ENCODE measurements around the gene SLC31A1.
"Not testable (repeated sequence)": the region's sequence is repeated elsewhere in the genome, so short reads cannot be mapped to it uniquely, and the experiment has no call there.

Gene SLC31A1

GRCh38 chr9:113220467-113221002 is 809 bp upstream of the SLC31A1 start:
- DNase-seq (ENCODE audit: low read depth in 2 of 2), result no peak

DNA sequence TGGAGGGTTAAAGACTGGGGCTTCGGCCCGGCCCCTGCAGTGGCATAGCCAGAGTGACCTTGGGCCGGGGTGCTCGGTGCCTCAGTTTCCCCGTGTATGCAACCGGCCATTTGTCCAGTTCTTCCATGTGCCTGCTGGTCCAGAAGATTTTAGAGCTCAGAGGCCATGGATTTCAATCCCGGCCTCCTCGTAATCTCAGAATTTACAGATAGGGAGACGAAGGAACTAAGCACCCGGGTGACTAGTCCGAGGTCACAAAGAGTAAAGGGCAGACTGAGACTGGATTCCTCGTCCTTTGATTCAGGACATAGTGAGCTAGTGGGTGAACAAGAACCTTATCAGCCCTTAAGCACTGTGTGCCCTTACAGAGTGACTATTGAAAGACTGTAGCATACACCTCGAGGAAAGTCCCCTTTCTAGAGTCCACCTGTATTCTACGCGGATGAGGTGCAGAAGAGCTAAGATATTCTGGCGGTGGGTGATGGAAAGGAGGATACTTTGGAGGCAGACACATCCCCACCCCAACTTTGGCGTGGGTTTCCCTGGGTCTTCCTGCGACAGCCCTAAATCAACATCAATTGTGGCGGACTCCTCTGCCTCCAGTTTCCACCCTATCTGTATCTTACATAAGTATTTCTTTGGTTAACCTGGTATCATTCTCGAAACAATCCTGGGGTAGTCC is 597 bp downstream of the SLC31A1 start:
- no peak for DNase-seq (ENCODE audit: low read depth in 2 of 2)

GRCh38 chr9:113222482-113222841 is 1.1 kb downstream of the SLC31A1 start:
- no peak for DNase-seq (ENCODE audit: low read depth in 2 of 2)

DNA sequence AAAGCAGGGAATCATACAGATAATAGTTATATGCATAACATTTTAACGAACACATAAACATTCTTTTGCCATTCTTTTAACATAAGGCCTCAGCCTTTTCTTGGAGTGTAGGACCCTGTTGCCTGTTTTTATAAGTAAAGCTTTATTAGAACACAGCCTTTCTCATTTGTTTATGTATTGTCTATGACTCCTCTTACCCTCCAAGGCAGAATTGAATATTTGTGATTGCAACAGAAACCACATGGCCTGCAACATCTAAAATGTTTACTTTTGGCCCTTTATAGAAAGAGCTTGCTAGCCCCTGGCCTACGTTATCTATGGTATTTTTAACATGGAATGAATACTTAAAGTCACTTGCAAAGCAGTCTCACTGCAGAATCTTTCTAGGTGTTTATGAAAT is 2.6 kb downstream of the SLC31A1 start:
- no peak for DNase-seq (ENCODE audit: low read depth in 2 of 2)

- no peak for DNase-seq (ENCODE audit: low read depth in 2 of 2)
Measured at GRCh38 chr9:113227436-113227835, 6.1 kb downstream of the SLC31A1 start.

- DNase-seq (ENCODE audit: low read depth in 2 of 2), result no peak
Measured at GRCh38 chr9:113228130-113228665, 6.9 kb downstream of the SLC31A1 start.

DNA sequence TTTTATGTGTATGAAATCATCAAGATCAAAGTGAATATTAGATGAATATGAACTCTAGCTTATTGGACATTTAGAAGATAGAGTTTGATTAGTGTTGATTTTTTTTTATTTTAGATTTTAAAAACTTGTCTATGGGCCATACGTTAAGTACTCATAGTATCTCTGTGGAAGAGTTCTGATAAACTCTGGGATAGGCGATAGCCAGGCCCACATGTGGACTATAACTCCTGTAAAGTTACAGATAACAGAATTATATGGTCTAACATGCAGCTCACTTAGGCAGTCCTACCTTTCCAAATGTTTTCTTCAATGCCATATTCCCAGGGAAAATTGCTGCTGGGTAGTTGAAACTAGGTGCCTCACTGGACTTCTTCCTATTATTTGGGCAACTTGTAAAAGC is 10.4 kb downstream of the SLC31A1 start:
- DNase-seq (ENCODE audit: low read depth in 2 of 2), result no peak

DNA sequence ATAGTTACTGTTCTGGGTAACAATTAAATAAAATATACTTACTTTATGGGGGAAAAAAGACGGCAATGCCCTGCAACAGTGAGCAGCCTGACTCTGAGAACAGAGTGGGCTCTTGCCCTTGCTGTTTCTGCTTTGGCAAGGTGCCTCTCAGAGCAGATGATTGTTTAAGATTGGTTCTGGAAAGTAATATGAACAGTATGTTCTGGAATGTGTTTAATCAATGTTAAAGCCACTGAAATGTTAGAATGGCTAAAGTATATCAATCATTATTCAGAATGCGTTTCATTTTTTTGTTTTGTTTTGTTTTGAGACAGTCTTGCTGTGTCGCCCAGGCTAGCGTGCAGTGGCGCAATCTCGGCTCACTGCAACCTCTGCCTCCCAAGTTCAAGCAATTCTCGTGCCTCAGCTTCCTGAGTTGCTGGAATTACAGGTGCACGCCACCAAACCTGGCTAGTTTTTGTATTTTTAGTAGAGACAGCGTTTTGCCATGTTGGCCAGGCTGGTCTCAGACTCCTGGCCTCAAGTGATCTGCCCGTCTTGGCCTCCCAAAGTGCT is 14.4 kb downstream of the SLC31A1 start:
- DNase-seq (ENCODE audit: low read depth in 2 of 2), result not testable (repeated sequence)

DNA sequence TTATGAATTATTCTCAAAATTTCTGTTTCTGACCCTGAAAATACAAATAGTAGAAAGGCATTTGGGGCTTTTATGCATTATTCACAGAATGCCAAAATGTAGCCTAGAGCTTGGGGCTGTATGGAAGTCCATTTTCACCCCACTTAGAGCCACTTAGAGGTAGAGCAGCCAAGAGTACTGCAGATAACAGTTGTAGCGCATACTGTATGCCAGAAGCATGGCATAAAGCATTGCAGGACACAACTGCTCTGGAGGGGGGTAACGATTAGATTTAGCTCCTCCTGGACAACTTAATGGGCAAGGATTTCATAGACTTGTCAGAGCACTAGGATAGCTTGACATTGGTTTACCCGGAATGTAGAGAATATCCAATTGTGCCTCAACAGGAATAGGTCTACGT is 15.7 kb downstream of the SLC31A1 start:
- no peak for DNase-seq (ENCODE audit: low read depth in 2 of 2)

DNA sequence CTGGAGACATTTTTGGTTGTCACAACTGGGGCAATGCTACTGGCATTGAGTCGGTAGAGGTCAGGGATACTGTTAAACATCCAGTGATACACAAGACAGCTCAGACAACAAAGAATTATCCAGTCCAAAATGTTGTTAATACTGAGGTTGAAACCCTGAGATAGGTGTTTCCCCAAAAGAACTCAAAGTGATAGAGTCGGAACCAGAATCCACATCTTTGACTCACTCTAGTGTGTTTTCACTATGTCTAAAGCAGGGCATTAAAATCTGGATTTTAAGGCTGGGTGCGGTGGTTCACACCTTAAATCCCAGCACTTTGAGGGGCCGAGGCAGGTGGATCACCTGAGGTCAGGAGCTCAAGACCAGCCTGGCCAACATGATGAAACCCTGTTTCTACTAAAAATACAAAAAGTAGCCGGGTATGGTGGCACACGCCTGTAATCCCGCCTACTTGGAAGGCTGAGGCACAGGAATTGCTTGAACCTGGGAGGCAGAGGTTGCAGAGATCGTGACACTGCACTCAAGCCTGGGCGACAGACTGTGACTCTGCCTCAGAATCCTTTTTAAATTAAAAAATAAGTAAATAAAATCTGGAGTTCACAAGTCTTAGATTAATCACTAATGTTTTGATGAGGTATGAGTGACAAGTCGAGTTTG is 17.0 kb downstream of the SLC31A1 start:
- DNase-seq (ENCODE audit: low read depth in 2 of 2), result no peak

DNA sequence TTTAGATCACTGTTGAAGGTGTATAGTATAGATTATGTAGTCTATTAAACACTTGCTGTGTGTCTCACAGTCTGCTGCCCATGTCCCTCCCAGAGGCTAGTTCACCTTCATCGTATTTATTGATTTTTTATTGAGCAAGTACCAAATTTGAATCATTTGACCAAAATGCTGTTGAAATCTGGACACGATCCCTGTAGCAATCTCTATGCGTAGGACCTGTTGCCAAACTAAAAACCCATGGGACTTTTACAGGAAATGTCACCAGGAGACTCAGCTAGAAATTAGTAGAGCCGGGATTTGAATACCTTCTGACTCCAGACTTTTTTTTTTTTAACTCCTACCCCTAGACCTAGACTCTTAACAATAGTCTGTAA is 17.5 kb downstream of the SLC31A1 start:
- DNase-seq (ENCODE audit: low read depth in 2 of 2), result no peak

GRCh38 chr9:113241161-113241560 is 19.8 kb downstream of the SLC31A1 start:
- no peak for DNase-seq (ENCODE audit: low read depth in 2 of 2)

DNA sequence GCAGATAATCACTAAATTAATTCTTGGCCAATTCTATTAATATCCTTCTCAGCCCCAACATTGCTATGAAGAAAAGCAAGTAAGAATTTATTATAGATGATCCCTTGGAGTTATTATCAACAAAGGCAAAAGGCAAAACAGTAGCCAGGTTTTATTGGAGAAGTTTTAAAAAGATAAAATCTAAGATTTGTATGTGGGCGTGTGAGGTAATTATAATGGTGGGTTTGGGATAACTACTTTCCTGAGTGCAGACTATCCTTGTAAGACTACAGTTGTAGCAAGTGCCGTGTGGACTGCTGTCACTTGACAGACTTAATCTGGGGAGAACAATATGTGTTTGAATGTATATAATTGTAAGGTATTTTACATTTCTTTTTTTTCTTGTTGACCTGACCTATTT is 23.2 kb downstream of the SLC31A1 start:
- no peak for DNase-seq (ENCODE audit: low read depth in 2 of 2)

GRCh38 chr9:113245894-113246293 is 24.6 kb downstream of the SLC31A1 start:
- no peak for DNase-seq (ENCODE audit: low read depth in 2 of 2)

GRCh38 chr9:113246928-113247327 is 25.6 kb downstream of the SLC31A1 start:
- no peak for DNase-seq (ENCODE audit: low read depth in 2 of 2)

DNA sequence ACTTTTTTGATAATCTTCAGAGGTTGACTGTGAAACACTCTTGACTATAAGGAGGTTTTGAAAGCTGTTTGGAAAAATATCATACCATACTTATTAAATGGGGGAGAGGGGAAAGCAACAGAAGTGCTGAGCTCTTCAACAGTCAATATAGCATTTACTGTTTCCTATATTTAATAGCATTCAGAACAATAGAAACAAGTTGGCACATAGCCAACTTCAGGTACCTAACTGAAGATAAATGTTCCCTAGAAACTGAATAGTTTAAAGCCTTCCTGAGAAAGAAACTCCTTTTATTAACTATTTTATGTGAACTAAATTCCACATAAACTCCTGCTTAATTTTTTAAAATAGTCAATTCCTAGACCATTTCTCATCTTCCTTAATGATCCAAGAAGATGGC is 26.3 kb downstream of the SLC31A1 start:
- DNase-seq (ENCODE audit: low read depth in 2 of 2), result no peak

DNA sequence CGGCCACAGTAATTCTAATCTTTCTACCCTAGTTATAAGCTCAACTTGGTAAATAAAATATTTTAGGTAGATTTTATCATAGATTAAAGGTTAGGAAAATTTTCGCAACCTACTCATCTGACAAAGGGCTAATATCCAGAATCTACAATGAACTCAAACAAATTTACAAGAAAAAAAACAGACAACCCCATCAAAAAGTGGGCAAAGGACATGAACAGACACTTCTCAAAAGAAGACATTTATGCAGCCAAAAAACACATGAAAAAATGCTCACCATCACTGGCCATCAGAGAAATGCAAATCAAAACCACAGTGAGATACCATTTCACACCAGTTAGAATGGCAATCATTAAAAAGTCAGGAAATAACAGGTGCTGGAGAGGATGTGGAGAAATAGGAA is 28.3 kb downstream of the SLC31A1 start:
- DNase-seq (ENCODE audit: low read depth in 2 of 2), result not testable (repeated sequence)

GRCh38 chr9:113250807-113251206 is 29.5 kb downstream of the SLC31A1 start:
- DNase-seq (ENCODE audit: low read depth in 2 of 2), result no peak

GRCh38 chr9:113254991-113255390 is 33.6 kb downstream of the SLC31A1 start:
- no peak for DNase-seq (ENCODE audit: low read depth in 2 of 2)

- no peak for DNase-seq (ENCODE audit: low read depth in 2 of 2)
Measured at GRCh38 chr9:113255438-113255837, 34.1 kb downstream of the SLC31A1 start.

GRCh38 chr9:113257863-113258262 is 36.5 kb downstream of the SLC31A1 start:
- DNase-seq (ENCODE audit: low read depth in 2 of 2), result no peak

DNA sequence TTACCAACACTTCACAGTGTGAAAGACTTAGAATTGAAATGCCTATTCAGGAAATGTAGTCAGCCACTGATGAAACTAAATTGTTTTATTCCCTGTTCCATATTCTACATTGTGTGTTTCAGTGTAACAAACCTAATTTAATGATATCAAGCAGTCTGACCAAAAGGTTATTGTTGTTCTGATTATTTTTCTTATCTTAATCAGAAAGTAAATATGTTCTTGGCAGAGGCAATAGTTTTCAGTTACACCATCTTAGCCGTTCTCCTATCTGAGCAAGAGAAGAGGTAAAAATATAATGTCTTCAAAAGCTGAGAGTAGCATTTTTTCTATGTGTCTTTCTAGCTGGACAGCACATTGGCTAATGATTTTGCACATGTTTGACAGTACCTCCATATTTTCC is 36.9 kb downstream of the SLC31A1 start:
- DNase-seq (ENCODE audit: low read depth in 2 of 2), result no peak
